Stimulated activated CD8-positive, alpha-beta memory T cell treated with anti-CD3 and anti-CD28 coated beads, Interleukin-2, amount 100 ng/mL, for 1 hour (primary cell): Measurements from ENCODE around the gene ZNF584.
"Not testable (repeated sequence)": the region's sequence is repeated elsewhere in the genome, so short reads cannot be mapped to it uniquely, and the experiment has no call there.

Experiments
- DNase-seq, 2 donors: peaks; one replicate each; pipeline ENCODE4 v3.0.0-alpha.2; 2020; ENCODE audit warnings: low read depth in 2 of 2

The ZNF584 gene

GRCh38 chr19:58408152-58409009, at the start of gene ZNF584:
Gene ZNF584 (plus strand): TSS chr19:58408649. CDS start chr19:58409148, 499 bp downstream.
- peak; percentile 89 to 90 for DNase-seq

GRCh38 chr19:58361900-58362271, 46.6 kb upstream of the ZNF584 start:
- no peak for DNase-seq

- peak; percentile 95 to 97 for DNase-seq
Observed at GRCh38 chr19:58362272-58362994, 46.0 kb upstream of the ZNF584 start, which contains the start of gene ZNF497. Gene ZNF497 (minus strand): TSS chr19:58362751. CDS start chr19:58357635, 5,116 bp downstream.

- no peak for DNase-seq
Observed at GRCh38 chr19:58364146-58364545, 44.3 kb upstream of the ZNF584 start.

- no peak for DNase-seq
Observed at GRCh38 chr19:58366585-58367430, 41.6 kb upstream of the ZNF584 start.

- no peak for DNase-seq
Observed at GRCh38 chr19:58367698-58368454, 40.6 kb upstream of the ZNF584 start.

- DNase-seq: no peak
Observed at GRCh38 chr19:58368561-58369360, 39.7 kb upstream of the ZNF584 start.

- no peak for DNase-seq
Observed at GRCh38 chr19:58372311-58373133, 35.9 kb upstream of the ZNF584 start.

- DNase-seq: no peak
Observed at GRCh38 chr19:58374200-58374599, 34.2 kb upstream of the ZNF584 start.

GRCh38 chr19:58376724-58377123, 31.7 kb upstream of the ZNF584 start:
- DNase-seq: not testable (repeated sequence)

GRCh38 chr19:58379246-58379645, 29.2 kb upstream of the ZNF584 start:
- DNase-seq: no peak

GRCh38 chr19:58380037-58380661, 28.3 kb upstream of the ZNF584 start:
- no peak for DNase-seq

- peak; percentile 95 to 96 for DNase-seq
Observed at GRCh38 chr19:58380662-58381459, 27.6 kb upstream of the ZNF584 start, which contains the start of gene ZNF837. Gene ZNF837 (minus strand): TSS chr19:58381030. CDS start chr19:58369332, 11,698 bp downstream.

- no peak for DNase-seq
Observed at GRCh38 chr19:58381460-58382212, 26.8 kb upstream of the ZNF584 start.

- no peak for DNase-seq
Observed at GRCh38 chr19:58382997-58383603, 25.3 kb upstream of the ZNF584 start.

GRCh38 chr19:58385313-58385890, 23.0 kb upstream of the ZNF584 start:
- DNase-seq: no peak
